Measurements from ENCODE around the gene FYB2.

Gene FYB2

GRCh38 chr1:56819387-56819899 is at the start of gene FYB2:
Gene FYB2 (minus strand): TSS chr1:56819404. CDS start chr1:56819290, 114 bp downstream.
- peak; percentile 83 for DNase-seq

- DNase-seq: no peak
Measured at GRCh38 chr1:56868761-56869160, 49.6 kb upstream of the FYB2 start.

- DNase-seq: no peak
Measured at GRCh38 chr1:56867491-56867890, 48.3 kb upstream of the FYB2 start.

GRCh38 chr1:56866656-56867055 is 47.5 kb upstream of the FYB2 start:
- DNase-seq: no peak

GRCh38 chr1:56864430-56864829 is 45.2 kb upstream of the FYB2 start:
- DNase-seq: no peak

GRCh38 chr1:56863265-56863992 is 44.2 kb upstream of the FYB2 start:
- DNase-seq: no peak

GRCh38 chr1:56859287-56859686 is 40.1 kb upstream of the FYB2 start:
- DNase-seq: no peak

GRCh38 chr1:56856186-56856585 is 37.0 kb upstream of the FYB2 start:
- no peak for DNase-seq

GRCh38 chr1:56855190-56855589 is 36.0 kb upstream of the FYB2 start:
- no peak for DNase-seq

- DNase-seq: no peak
Measured at GRCh38 chr1:56854521-56855099, 35.4 kb upstream of the FYB2 start, which contains the start of gene C8A. Gene C8A (plus strand): TSS chr1:56854797. CDS start chr1:56854902, 105 bp downstream.

- DNase-seq: no peak
Measured at GRCh38 chr1:56852476-56852875, 33.3 kb upstream of the FYB2 start.

- no peak for DNase-seq
Measured at GRCh38 chr1:56850922-56851321, 31.7 kb upstream of the FYB2 start.

GRCh38 chr1:56850411-56850810 is 31.2 kb upstream of the FYB2 start:
- DNase-seq: no peak

GRCh38 chr1:56849750-56850149 is 30.5 kb upstream of the FYB2 start:
- no peak for DNase-seq

- no peak for DNase-seq
Measured at GRCh38 chr1:56845343-56845742, 26.1 kb upstream of the FYB2 start.

GRCh38 chr1:56844545-56845136 is 25.4 kb upstream of the FYB2 start:
- no peak for DNase-seq

- DNase-seq: no peak
Measured at GRCh38 chr1:56843544-56843943, 24.3 kb upstream of the FYB2 start.

GRCh38 chr1:56838759-56839158 is 19.6 kb upstream of the FYB2 start:
- no peak for DNase-seq

GRCh38 chr1:56837244-56837939 is 18.2 kb upstream of the FYB2 start:
- no peak for DNase-seq

GRCh38 chr1:56836359-56836758 is 17.2 kb upstream of the FYB2 start:
- no peak for DNase-seq

- no peak for DNase-seq
Measured at GRCh38 chr1:56835657-56836056, 16.5 kb upstream of the FYB2 start.

GRCh38 chr1:56834137-56834900 is 15.1 kb upstream of the FYB2 start:
- DNase-seq: no peak

- no peak for DNase-seq
Measured at GRCh38 chr1:56833088-56833487, 13.9 kb upstream of the FYB2 start.

Data from NCI-H2029 (cell line).